ENCODE data around the gene PLOD3.

Gene PLOD3

DNA sequence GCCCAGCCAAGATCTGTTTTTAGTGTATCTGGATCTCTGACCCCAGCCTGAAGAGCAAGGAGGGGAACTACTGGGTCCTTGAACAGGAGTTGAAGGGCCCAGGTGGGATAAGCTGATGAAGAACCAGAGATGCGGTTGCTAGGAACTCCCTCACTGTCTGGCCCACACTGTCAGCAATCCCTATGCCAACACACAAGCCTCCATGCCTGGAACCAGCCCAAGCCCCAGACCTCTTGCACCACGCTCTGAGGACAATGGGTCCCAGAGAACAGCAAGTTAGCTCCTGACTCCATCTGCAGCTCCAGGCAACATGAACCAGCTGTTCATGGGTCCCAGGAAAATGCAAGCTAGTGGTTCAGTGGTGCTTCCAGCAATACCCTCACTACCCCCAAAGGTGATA lies 39.7 kb downstream of the PLOD3 start:
- DNase-seq, result no peak

DNA sequence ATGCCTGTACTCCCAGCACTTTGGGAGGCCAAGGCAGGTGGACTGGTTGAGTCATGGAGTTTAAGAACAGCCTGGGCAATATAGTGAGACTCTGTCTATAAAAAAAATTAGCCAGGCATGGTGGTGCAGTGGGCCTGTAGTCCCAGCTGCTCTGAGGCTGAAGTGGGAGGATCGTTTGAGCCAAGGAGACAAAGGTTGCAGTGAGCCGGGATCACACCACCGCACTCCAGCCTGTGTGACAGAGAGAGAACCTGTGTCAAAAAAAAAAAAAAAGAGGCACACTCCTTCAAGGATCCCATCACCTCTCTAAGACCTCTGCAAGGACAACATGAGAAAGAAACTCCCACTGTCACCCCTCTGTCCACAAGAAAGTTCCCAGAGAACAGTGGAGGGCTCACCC lies 41.7 kb downstream of the PLOD3 start:
- no peak for DNase-seq

- no peak for DNase-seq
Observed at GRCh38 chr7:101174322-101174854, 43.0 kb downstream of the PLOD3 start.

DNA sequence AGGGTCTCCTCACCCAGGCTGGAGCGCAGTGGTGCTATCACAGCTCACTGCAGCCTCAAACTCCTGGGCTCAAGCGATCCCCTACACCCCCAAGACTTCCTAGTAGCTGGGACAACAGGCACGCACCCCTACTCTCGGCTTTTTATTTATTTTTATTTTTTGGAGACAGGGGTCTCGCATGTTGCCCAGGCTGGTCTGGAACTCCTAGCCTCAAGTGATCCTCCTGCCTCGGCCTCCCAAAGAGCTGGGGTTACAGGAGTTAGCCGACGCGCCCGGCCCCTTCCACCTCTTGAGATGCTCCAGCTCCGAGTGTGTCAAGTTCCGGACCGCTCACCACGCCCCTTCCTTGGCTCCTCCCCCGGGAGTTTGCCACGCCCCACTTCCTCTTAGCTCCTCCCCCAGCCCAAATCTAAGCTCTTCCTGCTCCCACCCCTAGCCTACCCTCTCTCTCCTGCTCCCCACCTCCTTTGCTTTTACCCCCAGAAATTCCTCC lies 43.6 kb downstream of the PLOD3 start:
- peak; percentile 48 for DNase-seq

DNA sequence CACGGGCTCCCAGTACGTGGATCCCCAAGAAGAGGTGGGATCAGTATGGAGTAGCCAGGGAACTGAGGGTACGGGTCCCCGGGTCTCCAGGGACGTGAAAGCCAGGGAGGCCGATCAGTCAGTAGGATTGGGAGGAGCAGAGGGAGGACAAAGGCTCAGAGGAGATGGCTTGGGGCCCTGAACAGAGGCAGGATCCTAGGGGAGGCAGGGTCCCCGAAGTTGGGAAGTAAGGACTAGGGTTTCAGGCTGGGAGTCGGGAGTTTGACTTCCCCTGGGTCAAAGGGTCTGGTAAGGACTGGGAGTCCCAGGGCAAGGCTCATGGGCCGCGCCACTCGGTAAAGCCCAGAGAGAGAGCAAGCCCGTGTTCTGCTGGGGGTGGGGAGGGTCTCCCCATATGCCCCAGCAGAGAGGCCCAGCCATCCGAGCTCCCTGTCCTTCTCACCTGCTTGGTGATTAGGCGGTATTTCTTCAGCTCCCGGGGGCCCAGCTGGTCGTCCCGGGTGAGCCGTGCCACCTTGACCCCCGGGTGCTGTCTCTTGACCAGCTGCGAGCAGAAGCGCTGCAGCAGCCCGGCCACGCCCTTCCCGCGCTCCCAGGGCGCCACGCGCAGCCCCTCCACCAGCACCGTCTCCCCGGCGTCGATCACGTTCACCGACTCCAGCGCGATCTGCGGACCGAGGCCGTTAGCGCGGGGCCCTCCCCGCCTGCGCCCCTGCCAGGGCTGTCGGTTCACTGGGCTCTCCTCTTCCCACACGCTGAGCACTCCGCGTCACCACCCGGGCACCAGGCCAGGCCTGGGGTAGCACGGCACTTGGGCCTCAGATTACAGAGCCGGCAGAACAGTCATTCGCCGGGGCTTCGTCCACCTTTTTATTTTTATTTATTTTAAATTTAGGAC lies 44.3 kb downstream of the PLOD3 start:
- peak; percentile 36 for DNase-seq

DNA sequence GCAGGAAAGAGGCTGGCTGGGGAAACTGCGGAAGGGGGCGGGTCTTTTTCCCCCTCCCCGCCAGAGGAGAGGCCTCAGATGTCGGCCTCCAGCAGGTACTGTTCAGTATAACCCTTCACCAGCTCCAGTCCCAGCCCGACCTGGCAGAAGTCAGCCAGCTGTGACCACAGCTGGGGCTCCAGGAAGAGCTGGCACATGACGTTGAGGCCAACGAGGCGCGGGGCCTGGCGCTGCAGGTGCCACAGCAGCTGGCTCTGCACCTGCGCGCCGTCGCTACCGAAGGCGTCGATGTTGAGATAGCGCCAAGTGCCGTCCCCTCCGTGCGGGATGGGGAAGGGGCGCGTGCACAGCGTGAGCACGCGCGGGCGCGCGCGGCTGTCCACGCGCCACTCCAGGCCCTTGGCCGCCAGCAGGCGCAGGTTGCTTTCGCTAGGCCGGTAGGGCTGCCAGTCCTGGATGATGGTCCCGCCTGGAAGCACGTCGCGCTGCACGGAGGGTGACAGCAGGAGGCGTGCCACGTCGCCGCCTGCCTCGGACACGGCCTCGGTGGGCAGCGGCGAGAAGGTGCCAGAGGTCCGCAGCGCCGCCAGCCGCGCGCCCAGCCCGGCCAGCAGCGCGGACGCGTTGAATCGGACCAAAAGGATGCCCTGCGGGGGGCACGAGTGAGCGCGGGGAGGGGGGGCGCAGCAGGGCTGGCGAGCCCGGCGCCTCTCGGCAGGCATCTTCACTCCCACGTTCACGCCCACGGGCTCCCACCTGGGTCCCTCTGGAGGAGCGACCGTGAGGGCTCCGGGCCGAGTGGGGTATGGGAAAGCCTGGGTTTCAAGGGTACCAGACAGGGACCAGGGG lies 45.2 kb downstream of the PLOD3 start:
- DNase-seq, result peak; percentile 42

GRCh38 chr7:101171442-101171837 lies 45.9 kb downstream of the PLOD3 start:
- DNase-seq, result peak; percentile 35

- peak; percentile 14 for DNase-seq
Observed at GRCh38 chr7:101170617-101171441, 46.6 kb downstream of the PLOD3 start.

- DNase-seq, result peak; percentile 88
Observed at GRCh38 chr7:101169838-101170551, 47.4 kb downstream of the PLOD3 start.

DNA sequence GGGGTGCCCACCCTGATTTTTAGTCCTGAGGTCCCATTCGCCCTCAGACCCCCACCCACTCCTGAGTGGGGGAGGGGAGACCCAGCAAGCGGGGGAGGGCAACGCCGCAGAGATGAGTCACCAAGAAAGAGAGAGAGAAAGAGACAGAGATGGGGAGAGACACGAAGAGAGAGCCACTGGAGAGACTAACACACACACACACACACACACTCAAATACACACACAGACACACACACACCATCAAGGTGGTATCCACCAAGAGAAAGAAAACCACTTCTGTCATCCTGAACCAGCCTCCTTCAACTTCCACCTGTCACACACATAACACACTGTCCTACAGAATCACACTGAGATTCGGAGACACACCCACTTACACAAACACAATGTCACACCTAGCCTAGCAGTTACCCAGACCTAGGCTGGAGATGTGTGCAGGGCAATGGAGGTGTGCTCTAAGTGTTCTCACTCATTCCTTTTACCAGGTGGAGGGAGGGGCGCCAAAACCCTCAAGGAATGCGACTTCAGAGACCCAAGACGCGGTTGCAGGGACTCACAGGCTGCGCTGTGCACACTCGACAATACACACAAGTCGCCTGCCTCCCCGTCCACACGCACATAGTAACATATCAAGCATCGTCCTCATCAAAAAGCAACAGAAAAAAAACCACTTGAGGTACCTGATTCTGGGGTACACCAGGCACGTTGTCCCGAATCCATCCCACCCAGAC lies 48.1 kb downstream of the PLOD3 start:
- no peak for DNase-seq

DNA sequence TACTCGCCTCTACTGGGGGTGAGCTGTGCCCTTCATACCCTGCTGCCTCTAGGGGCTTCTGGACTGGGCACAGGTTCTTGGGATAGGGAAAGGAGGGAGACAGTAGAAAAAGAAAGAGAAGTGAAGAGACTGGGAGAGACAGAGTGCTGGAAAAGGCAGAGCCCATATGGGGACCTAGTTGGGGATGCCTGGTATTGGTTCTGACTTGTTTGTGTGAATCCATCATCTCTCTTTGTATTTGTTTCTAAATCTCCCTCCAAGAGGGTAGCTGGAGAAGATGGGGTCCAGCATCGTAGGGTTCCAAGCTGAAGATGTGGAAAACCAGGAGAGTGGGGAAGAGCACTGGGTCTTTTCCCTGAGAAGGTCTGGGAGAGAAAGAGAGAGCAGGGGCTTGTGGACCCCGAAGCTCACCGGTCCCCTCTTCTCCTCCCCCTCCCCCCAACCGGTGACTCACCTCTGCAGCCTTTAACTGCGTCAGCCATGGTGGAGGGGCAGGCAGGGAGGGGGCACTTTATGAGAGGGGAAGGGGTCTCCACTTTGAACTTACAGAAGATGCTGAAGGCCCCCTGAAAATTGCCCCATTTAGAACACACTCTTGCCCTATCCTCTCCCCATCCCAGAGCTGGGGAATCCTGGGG lies 48.9 kb downstream of the PLOD3 start:
- DNase-seq, result no peak

GRCh38 chr7:101167645-101168411 lies 49.6 kb downstream of the PLOD3 start:
- DNase-seq, result peak; percentile 12

DNA sequence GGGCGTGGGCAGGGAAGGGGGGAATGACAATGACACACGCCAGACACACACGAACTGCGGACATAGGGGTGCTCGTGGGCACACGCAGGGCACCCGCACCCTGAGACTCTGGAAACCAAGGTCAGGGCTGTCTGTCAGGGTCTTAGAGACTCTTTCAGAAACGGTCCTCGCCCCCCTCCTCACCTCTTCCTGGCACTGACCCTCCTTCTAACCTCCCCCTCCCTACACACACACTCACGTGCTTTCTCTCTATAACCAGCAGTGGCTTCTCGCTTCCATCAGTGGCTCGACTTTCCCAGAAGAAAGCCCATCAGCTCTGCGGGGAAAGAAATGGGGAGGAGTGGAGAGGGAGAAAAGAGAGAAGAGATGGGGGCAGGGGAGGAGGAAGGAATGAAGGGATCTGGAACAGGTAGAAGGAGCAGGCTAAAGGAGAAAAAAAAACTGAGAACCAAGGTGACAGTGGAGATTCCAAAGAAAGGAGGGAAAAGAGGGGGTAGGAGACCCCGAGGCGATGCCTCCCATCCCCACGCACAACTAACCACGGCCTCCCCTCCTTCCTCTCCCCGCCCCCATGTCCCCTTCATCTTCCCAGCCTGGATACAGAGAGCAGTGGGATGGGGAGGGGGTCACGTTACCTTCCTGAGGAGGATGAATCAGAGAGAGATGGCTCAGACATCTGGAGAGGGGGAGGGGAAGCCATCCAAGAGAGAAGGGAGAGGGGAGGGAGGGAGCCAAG lies 50.3 kb downstream of the PLOD3 start:
- DNase-seq, result peak; percentile 78

GRCh38 chr7:101166648-101166908 lies 50.8 kb downstream of the PLOD3 start:
- DNase-seq, result no peak

- DNase-seq, result no peak
Observed at GRCh38 chr7:101165958-101166647, 51.3 kb downstream of the PLOD3 start.

DNA sequence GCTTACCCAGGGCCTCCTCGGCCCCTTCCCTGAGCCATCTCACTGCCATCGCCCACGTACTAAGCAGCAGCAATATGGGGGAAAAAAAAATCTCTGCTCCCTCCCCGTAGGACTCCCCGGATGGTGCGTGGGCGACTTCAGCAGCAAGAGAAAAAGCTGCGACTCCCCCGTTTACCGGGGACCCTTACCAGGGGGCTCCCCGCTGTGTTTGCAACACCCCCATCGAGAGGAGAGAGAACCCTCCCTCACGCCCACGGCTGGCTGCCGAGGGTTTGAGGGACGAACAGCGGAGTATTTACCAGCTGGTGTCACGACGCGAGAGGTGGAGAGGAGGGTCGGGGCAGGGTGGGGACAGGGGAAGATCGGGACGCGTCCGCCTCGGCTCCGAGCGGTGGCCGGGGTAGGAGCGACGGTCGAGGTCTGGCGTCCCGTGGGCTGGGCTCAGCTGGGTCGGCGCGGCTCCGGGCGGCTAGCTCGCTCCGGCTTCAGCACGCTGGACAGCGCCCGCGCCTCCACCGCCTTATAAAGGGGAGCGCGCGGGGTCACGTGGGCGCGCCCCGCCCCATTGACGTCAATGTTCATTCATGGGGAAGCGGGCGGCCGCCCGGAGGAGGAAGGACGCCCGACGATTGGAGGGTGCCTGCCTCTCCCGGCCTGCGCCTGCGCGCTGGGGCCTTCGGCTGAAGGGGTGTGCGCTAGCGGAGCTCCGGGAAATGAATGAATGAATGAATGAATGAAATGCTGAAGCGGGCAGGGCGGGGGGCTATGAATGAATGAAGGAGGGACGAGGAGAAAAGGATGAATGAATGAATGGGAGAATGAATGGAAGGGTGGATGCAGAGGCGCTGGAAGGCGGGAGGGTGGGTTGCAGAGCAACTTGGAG lies 52.1 kb downstream of the PLOD3 start, which contains the start of gene VGF:
Gene VGF (minus strand): TSS at position 495 of the 883 bp plus-strand sequence. CDS start 726 bp downstream, outside the sequence.
- DNase-seq, result peak; percentile 97

- peak; percentile 66 for DNase-seq
Observed at GRCh38 chr7:101164071-101164840, 53.1 kb downstream of the PLOD3 start.

Measured in eye (tissue), 1 donor.